IMR-90 (cell line): ENCODE measurements around the gene ATP8B2. TPM values are rescaled to one million over a fixed set of nuclear protein-coding genes. Genes with fewer than 3 reads are reported as not detected.

Source experiments
- ATAC-seq: fragments of 200-7000 bp; cut with Tn5 transposase; 2 replicates; pipeline ENCODE4 v1.9.1; 2020; ENCODE audit warnings: low read depth, mild to moderate bottlenecking, moderate library complexity
- BruUV-seq: library from RNA; stranded (reverse); fragments of 400-500 nt; replicated peaks from 2 replicates; lab custom pipeline; 2021; lab: Mats Ljungman, UMichigan
- CTCF ChIA-PET: fragments of 300-600 bp; formaldehyde crosslinking; extraction: SDS; loops from one replicate; lab custom pipeline; 2021; ENCODE audit warnings: antibody characterized with exemption; lab: Yijun Ruan, JAX
- POLR2A ChIA-PET: fragments of 300-600 bp; sonication (Branson Sonifier 250); formaldehyde crosslinking; loops from one replicate; lab custom pipeline; 2022; ENCODE audit warnings: antibody characterized with exemption; ENCODE audit not compliant: unreplicated experiment; lab: Charles Lee
- DNase-seq: peaks from one replicate; pipeline ENCODE4 v3.0.0; 2013
- H2AFZ ChIP-seq: replicated peaks from 2 replicates; pipeline ENCODE3; 2013; ENCODE audit warnings: low read length, mild to moderate bottlenecking; ENCODE audit not compliant: poor library complexity
- H2AK5ac ChIP-seq: 2 replicates; pipeline ENCODE4 v1.6.1; 2013; ENCODE audit warnings: low read depth, low read length, inconsistent platforms
- H2AK9ac ChIP-seq: replicated peaks from 2 replicates; pipeline ENCODE3; 2013; ENCODE audit warnings: mild to moderate bottlenecking, low read depth, low read length, moderate library complexity; ENCODE audit not compliant: poor library complexity
- H2BK120ac ChIP-seq: 2 replicates; pipeline ENCODE4 v1.6.1; 2013; ENCODE audit warnings: low read depth, low read length, inconsistent platforms
- H2BK15ac ChIP-seq: 3 replicates; pipeline ENCODE4 v1.6.1; 2013; ENCODE audit warnings: low read depth, low read length, inconsistent platforms
- H2BK20ac ChIP-seq: 2 replicates; pipeline ENCODE4 v1.6.1; 2013; ENCODE audit warnings: low read depth, mild to moderate bottlenecking, inconsistent platforms, low read length, moderate library complexity
- H2BK5ac ChIP-seq: 2 replicates; pipeline ENCODE4 v1.6.1; 2013; ENCODE audit warnings: mild to moderate bottlenecking, low read depth, low read length, inconsistent platforms; ENCODE audit not compliant: poor library complexity, severe bottlenecking
- H3K14ac ChIP-seq: replicated peaks from 2 replicates; pipeline ENCODE4 v1.6.1; 2013; ENCODE audit warnings: low read depth, low read length, inconsistent platforms
- H3K18ac ChIP-seq: 2 replicates; pipeline ENCODE4 v1.6.1; 2013; ENCODE audit warnings: low read depth, low read length, control low read depth
- H3K23ac ChIP-seq: 2 replicates; pipeline ENCODE4 v1.6.1; 2013; ENCODE audit warnings: low read depth, low read length, inconsistent platforms
- H3K27ac ChIP-seq: 2 replicates; pipeline ENCODE4 v1.5.1; 2013; ENCODE audit warnings: mild to moderate bottlenecking, control low read depth, low read length; ENCODE audit not compliant: insufficient read depth
- H3K27me3 ChIP-seq: 2 replicates; pipeline ENCODE4 v1.6.1; 2013; ENCODE audit warnings: low read length; ENCODE audit not compliant: control insufficient read depth, insufficient read depth
- H3K36me3 ChIP-seq: 2 replicates; pipeline ENCODE4 v1.6.1; 2013; ENCODE audit warnings: low read length, mixed read lengths; ENCODE audit not compliant: control insufficient read depth, insufficient read depth
- H3K4ac ChIP-seq: 2 replicates; pipeline ENCODE4 v1.6.1; 2013; ENCODE audit warnings: low read depth, low read length, inconsistent platforms
- H3K4me1 ChIP-seq: 2 replicates; pipeline ENCODE4 v1.6.1; 2013; ENCODE audit warnings: low read length, mixed read lengths; ENCODE audit not compliant: control insufficient read depth, insufficient read depth
- H3K4me2 ChIP-seq: 2 replicates; pipeline ENCODE4 v1.6.1; 2013; ENCODE audit warnings: low read depth, mild to moderate bottlenecking, control low read depth, low read length, moderate library complexity
- H3K4me3 ChIP-seq: 2 replicates; pipeline ENCODE4 v1.5.1; 2013; ENCODE audit warnings: low read depth, mild to moderate bottlenecking, control low read depth, low read length, moderate library complexity; ENCODE audit not compliant: insufficient read depth
- H3K56ac ChIP-seq: 2 replicates; pipeline ENCODE4 v1.6.1; 2013; ENCODE audit warnings: low read length, inconsistent platforms; ENCODE audit not compliant: insufficient read depth; ENCODE audit errors: extremely low read depth
- H3K79me1 ChIP-seq, 2 experiments: 2 replicates each; pipeline ENCODE4 v1.6.1; 2013; ENCODE audit warnings: low read length in 2 of 2, inconsistent platforms in 1 of 2, low read depth in 1 of 2
- H3K9ac ChIP-seq: 2 replicates; pipeline ENCODE4 v1.6.1; 2013; ENCODE audit warnings: low read depth, low read length, control low read depth
- H3K9me1 ChIP-seq: 2 replicates; pipeline ENCODE4 v1.6.1; 2013; ENCODE audit warnings: low read length, inconsistent platforms; ENCODE audit not compliant: insufficient read depth
- H3K9me3 ChIP-seq: 2 replicates; pipeline ENCODE4 v1.6.1; 2013; ENCODE audit warnings: low read length; ENCODE audit not compliant: control insufficient read depth, insufficient read depth
- H4K20me1 ChIP-seq: 2 replicates; pipeline ENCODE4 v1.6.1; 2013; ENCODE audit warnings: low read length, inconsistent platforms; ENCODE audit not compliant: insufficient read depth
- H4K5ac ChIP-seq: 2 replicates; pipeline ENCODE4 v1.6.1; 2013; ENCODE audit warnings: mild to moderate bottlenecking, low read depth, low read length, control low read depth
- H4K8ac ChIP-seq, 2 experiments: 2 replicates each; pipeline ENCODE4 v1.6.1; 2013; ENCODE audit warnings: low read depth in 2 of 2, low read length in 2 of 2, control low read depth in 1 of 2, inconsistent platforms in 1 of 2
- H4K91ac ChIP-seq: 2 replicates; pipeline ENCODE4 v1.6.1; 2013; ENCODE audit warnings: low read depth, low read length, inconsistent platforms; ENCODE audit not compliant: insufficient read depth
- BHLHE40 ChIP-seq: fragments of 150-350 bp; IDR thresholded peaks from 2 replicates; pipeline ENCODE4 v1.6.1; 2016; ENCODE audit warnings: mild to moderate bottlenecking, low read depth, low read length
- CEBPB ChIP-seq: IDR thresholded peaks from 2 replicates; pipeline ENCODE4 v1.6.1; 2012; ENCODE audit warnings: low read depth, low read length, improper control_type of control experiment
- CHD1 ChIP-seq: IDR thresholded peaks from 2 replicates; pipeline ENCODE4 v1.6.1; 2012; ENCODE audit warnings: low read depth, low read length, improper control_type of control experiment
- FOS ChIP-seq: fragments of 150-350 bp; IDR thresholded peaks from 2 replicates; pipeline ENCODE4 v1.6.1; 2016; ENCODE audit warnings: low read depth, low read length
- MAFK ChIP-seq: IDR thresholded peaks from 2 replicates; pipeline ENCODE4 v1.6.1; 2012; ENCODE audit warnings: low read depth, low read length, improper control_type of control experiment
- MAZ ChIP-seq: IDR thresholded peaks from 2 replicates; pipeline ENCODE4 v1.6.1; 2012; ENCODE audit warnings: low read depth, mild to moderate bottlenecking, low read length, improper control_type of control experiment, moderate library complexity, borderline replicate concordance
- MXI1 ChIP-seq: IDR thresholded peaks from 2 replicates; pipeline ENCODE4 v1.6.1; 2012; ENCODE audit warnings: low read depth, mild to moderate bottlenecking, low read length, moderate library complexity, borderline replicate concordance
- NFE2L2 ChIP-seq: fragments of 150-350 bp; IDR thresholded peaks from 2 replicates; pipeline ENCODE4 v1.6.1; 2016; ENCODE audit warnings: low read depth, mild to moderate bottlenecking, low read length
- POLR2A ChIP-seq: IDR thresholded peaks from 2 replicates; pipeline ENCODE4 v1.6.1; 2012; ENCODE audit warnings: mild to moderate bottlenecking, low read depth, low read length
- RAD21 ChIP-seq: IDR thresholded peaks from 2 replicates; pipeline ENCODE4 v1.6.1; 2012; ENCODE audit warnings: low read length, improper control_type of control experiment
- RCOR1 ChIP-seq: IDR thresholded peaks from 2 replicates; pipeline ENCODE4 v1.6.1; 2012; ENCODE audit warnings: mild to moderate bottlenecking, low read length, improper control_type of control experiment; ENCODE audit not compliant: insufficient replicate concordance
- RFX5 ChIP-seq: IDR thresholded peaks from 2 replicates; pipeline ENCODE4 v1.8.0; 2012; ENCODE audit warnings: low read depth, mild to moderate bottlenecking, low read length, moderate library complexity
- SMC3 ChIP-seq: fragments of 150-350 bp; IDR thresholded peaks from 2 replicates; pipeline ENCODE4 v1.6.1; 2016; ENCODE audit warnings: low read depth, mild to moderate bottlenecking, antibody characterized with exemption, low read length, moderate library complexity
- WGBS, 2 experiments: methylation state at CpG; one replicate each; pipeline versions ENCODE4 v1.1.5 to v1.1.7; 2013; ENCODE audit warnings: missing lambda C conversion rate in 2 of 2; ENCODE audit not compliant: insufficient read length in 1 of 2; ENCODE audit errors: extremely low coverage in 2 of 2; 5-methylcytosine and 5-hydroxymethylcytosine counted together
- dilution Hi-C: fragments of 300-500 bp; cut with HindIII; formaldehyde crosslinking; loops from one replicate; pipeline ENCODE4 v1.14.3; 2018; ENCODE audit warnings: low sequenced_read_pairs; ENCODE audit not compliant: unreplicated experiment
- in situ Hi-C: fragments of 300-500 bp; cut with MboI; formaldehyde crosslinking; loops from 3 replicates; pipeline ENCODE4 v1.14.3; 2019; ENCODE audit warnings: low sequenced_read_pairs, inconsistent platforms, mixed read lengths
- intact Hi-C: fragments of 100-400 bp; cut with micrococcal nuclease; formaldehyde crosslinking; loops from 2 replicates; pipeline ENCODE4 v1.10.0; 2022
- polyA plus RNA-seq, 3 experiments: library from polyadenylated mRNA; depleted of rRNA; stranded (reverse); fragments of >200 nt; gene quantifications; 2 replicates each; pipeline ENCODE4 v1.2.3, GENCODE V29; 2012; ENCODE audit warnings: low replicate concordance in 1 of 3
- total RNA-seq: library from RNA; depleted of rRNA; stranded (reverse); fragments of >200 nt; gene quantifications from 2 replicates; pipeline ENCODE4 v1.2.3, GENCODE V29; 2012
- TF ChIP-seq, protein P1 (sequence below): fragments of 150-350 bp; IDR thresholded peaks from 2 replicates; pipeline ENCODE4 v1.6.1; 2017; ENCODE audit warnings: mild to moderate bottlenecking, antibody characterized with exemption, low read length, low read depth
- TF ChIP-seq, protein P2 (sequence below): conservative IDR thresholded peaks from 2 replicates; pipeline ENCODE4 v1.5.1; 2012; ENCODE audit warnings: mild to moderate bottlenecking, low read depth, low read length, improper control_type of control experiment
- TF ChIP-seq, protein P3 (sequence below): fragments of 150-350 bp; IDR thresholded peaks from 2 replicates; pipeline ENCODE4 v1.6.1; 2016; ENCODE audit warnings: low read depth, mild to moderate bottlenecking, low read length, moderate library complexity, borderline replicate concordance

Gene ATP8B2
- total and polyA plus RNA-seq, 2 of the 4 experiments (the other 2 are of a cell fraction), result 79.4 to 91.0 TPM

DNA sequence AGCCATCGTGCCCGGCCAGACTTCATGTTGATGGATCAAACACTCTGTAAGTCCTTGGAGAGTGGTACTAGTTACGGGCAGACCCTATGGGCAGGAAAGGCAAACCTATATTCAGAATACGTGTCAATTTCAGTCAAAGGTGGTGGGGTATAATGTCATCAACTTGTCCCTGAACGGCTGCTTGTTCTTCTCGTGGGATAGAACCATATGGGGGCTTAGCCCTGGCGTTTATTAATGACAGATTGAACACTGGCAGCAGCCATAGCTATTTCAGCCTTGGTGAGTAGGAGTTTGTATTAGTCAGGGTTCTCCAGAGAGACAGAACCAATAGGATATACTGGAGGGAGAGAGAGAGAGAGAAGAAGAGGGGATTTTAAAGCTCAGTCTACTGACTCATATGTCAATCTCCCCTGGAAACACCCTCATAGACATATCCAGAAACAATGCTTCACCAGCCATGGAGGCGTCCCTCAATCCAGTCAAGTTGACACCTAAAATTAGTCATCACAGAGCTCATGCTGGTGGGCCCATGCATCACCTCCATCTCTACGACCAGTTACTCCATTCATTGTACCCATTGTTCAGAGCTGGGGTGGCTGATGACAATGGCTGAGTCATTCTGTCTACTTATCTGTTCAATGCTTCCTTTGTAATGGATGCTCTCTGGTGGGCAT is 20.5 kb upstream of the ATP8B2 start:
- H3K79me1 ChIP-seq, result no peaks in the 10 kb centered on the region
- no peak for ATAC-seq

More for the DNA sequence above, 20.5 kb upstream of the ATP8B2 start:
- intact Hi-C loops (no loop called here), in situ Hi-C loops (no loop called here), dilution Hi-C loops (no loop called here)
- BruUV-seq, result no TSS peak
- Histone ChIP-seq H4K91ac (no peak overlapping the region), H2BK20ac (no peak overlapping the region), H2BK15ac (no peak overlapping the region), H3K9me3 (no peaks in the 10 kb centered on the region), H3K18ac (no peak overlapping the region), H2BK120ac (no peak overlapping the region), H2AK5ac (no peak overlapping the region), H3K27ac (no peak overlapping the region), H3K4me3 (no peak overlapping the region), H3K4me1 (no peaks in the 10 kb centered on the region), H3K36me3 (no peaks in the 10 kb centered on the region), H3K9me1 (no peaks in the 10 kb centered on the region), H3K9ac (no peak overlapping the region), H3K23ac (no peak overlapping the region), H3K27me3 (peaks cover 4% of the 10 kb centered on the region), H2AK9ac (no peak overlapping the region), H2AFZ (no peak overlapping the region), H3K56ac (no peak overlapping the region), H4K5ac (no peak overlapping the region), H3K14ac (no peak overlapping the region), H4K20me1 (no peaks in the 10 kb centered on the region), H3K4ac (no peak overlapping the region), H2BK5ac (no peak overlapping the region), H3K4me2 (no peak overlapping the region), H4K8ac (no peak overlapping the region)
- no peak for DNase-seq
- ChIA-PET POLR2A (no interaction called here), CTCF (no interaction called here)
- WGBS, 2 experiments, result 83% methylated on average over 2 of the region's 9 CpGs; no CpG with 5 or more reads in 1 of the 2 experiments
- TF ChIP-seq MAFK (no peak), SMC3 (no peak), RAD21 (no peak), NFE2L2 (no peak), MAZ (no peak), MXI1 (no peak), CEBPB (no peak), FOS (no peak), BHLHE40 (no peak), CHD1 (no peak), POLR2A (no peak), RCOR1 (no peak), RFX5 (no peak)
- TF ChIP-seq, protein P1, sequence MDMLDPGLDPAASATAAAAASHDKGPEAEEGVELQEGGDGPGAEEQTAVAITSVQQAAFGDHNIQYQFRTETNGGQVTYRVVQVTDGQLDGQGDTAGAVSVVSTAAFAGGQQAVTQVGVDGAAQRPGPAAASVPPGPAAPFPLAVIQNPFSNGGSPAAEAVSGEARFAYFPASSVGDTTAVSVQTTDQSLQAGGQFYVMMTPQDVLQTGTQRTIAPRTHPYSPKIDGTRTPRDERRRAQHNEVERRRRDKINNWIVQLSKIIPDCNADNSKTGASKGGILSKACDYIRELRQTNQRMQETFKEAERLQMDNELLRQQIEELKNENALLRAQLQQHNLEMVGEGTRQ, result no peak
- TF ChIP-seq, protein P2, sequence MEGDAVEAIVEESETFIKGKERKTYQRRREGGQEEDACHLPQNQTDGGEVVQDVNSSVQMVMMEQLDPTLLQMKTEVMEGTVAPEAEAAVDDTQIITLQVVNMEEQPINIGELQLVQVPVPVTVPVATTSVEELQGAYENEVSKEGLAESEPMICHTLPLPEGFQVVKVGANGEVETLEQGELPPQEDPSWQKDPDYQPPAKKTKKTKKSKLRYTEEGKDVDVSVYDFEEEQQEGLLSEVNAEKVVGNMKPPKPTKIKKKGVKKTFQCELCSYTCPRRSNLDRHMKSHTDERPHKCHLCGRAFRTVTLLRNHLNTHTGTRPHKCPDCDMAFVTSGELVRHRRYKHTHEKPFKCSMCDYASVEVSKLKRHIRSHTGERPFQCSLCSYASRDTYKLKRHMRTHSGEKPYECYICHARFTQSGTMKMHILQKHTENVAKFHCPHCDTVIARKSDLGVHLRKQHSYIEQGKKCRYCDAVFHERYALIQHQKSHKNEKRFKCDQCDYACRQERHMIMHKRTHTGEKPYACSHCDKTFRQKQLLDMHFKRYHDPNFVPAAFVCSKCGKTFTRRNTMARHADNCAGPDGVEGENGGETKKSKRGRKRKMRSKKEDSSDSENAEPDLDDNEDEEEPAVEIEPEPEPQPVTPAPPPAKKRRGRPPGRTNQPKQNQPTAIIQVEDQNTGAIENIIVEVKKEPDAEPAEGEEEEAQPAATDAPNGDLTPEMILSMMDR, result no peak
- TF ChIP-seq, protein P3, sequence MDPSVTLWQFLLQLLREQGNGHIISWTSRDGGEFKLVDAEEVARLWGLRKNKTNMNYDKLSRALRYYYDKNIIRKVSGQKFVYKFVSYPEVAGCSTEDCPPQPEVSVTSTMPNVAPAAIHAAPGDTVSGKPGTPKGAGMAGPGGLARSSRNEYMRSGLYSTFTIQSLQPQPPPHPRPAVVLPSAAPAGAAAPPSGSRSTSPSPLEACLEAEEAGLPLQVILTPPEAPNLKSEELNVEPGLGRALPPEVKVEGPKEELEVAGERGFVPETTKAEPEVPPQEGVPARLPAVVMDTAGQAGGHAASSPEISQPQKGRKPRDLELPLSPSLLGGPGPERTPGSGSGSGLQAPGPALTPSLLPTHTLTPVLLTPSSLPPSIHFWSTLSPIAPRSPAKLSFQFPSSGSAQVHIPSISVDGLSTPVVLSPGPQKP, result no peak
